Measurements from ENCODE around the gene PDE2A. TPM values are rescaled to one million over a fixed set of nuclear protein-coding genes. Genes with fewer than 3 reads are reported as not detected.

The PDE2A gene
- total RNA-seq, 1 donor from 2014 or later: 0.82 TPM

DNA sequence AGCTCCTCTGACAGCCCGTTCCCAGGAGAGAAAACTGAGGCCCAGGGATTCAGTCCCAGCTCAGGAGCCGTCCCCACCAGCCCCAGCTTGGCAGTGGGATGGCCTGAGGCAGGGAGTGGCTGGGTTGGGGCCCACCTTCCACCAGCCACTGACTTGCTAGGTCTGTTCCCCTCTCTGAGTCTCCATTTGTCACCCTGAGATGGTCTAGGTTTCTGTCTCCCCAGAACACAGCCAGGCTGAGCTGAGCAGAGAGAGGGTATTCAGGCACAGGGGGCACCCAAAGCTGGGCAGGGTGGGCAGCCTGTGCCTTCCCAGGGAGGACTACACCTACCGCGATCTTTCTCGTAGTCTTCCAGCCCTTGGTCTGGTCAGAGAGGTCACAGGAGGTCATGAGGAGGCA, 95.7 kb downstream of the PDE2A start:
- no peaks in the 10 kb centered on the region for H3K9me3 ChIP-seq (ENCODE audit: insufficient read depth, low read depth, low read length)
- H4K20me1 ChIP-seq (ENCODE audit: insufficient read depth, low read length): no peaks in the 10 kb centered on the region
- Mint-ChIP-seq H3K27me3 (ENCODE audit: low read depth, unreplicated experiment) (peaks cover 61% of the 10 kb centered on the region), H3K27ac (ENCODE audit: unreplicated experiment) (no peak overlapping the region), H3K4me1 (ENCODE audit: low read depth, unreplicated experiment) (no peaks in the 10 kb centered on the region), H3K36me3 (ENCODE audit: low read depth, unreplicated experiment) (peaks cover 2% of the 10 kb centered on the region), H3K4me3 (ENCODE audit: unreplicated experiment) (no peak overlapping the region), H3K9me3 (ENCODE audit: unreplicated experiment) (peaks cover 5% of the 10 kb centered on the region)
- no peaks in the 10 kb centered on the region for H3K4me1 ChIP-seq (ENCODE audit: insufficient read depth, low read length)
- no peak overlapping the region for H3K4me3 ChIP-seq (ENCODE audit: insufficient read depth, low read depth, low read length)
- H3K9ac ChIP-seq (ENCODE audit: low read length): no peak overlapping the region
- peaks cover 2% of the 10 kb centered on the region for H3K27me3 ChIP-seq (ENCODE audit: insufficient read depth, low read length)
- FAIRE-seq: no peak
- TF ChIP-seq, protein P1, sequence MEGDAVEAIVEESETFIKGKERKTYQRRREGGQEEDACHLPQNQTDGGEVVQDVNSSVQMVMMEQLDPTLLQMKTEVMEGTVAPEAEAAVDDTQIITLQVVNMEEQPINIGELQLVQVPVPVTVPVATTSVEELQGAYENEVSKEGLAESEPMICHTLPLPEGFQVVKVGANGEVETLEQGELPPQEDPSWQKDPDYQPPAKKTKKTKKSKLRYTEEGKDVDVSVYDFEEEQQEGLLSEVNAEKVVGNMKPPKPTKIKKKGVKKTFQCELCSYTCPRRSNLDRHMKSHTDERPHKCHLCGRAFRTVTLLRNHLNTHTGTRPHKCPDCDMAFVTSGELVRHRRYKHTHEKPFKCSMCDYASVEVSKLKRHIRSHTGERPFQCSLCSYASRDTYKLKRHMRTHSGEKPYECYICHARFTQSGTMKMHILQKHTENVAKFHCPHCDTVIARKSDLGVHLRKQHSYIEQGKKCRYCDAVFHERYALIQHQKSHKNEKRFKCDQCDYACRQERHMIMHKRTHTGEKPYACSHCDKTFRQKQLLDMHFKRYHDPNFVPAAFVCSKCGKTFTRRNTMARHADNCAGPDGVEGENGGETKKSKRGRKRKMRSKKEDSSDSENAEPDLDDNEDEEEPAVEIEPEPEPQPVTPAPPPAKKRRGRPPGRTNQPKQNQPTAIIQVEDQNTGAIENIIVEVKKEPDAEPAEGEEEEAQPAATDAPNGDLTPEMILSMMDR (IDR thresholded peaks at IDR 0.05; ENCODE audit: insufficient read depth, low read depth, low read length): no peak
- no peak for TF ChIP-seq EZH2 (IDR thresholded peaks at IDR 0.05; ENCODE audit: insufficient read depth, low read length)
- no peak overlapping the region for H2AFZ ChIP-seq (ENCODE audit: low read depth, low read length)
- H3K4me2 ChIP-seq (ENCODE audit: low read length): no peak overlapping the region
- no peak overlapping the region for H3K27ac ChIP-seq (ENCODE audit: low read depth, low read length)
- H3K36me3 ChIP-seq (ENCODE audit: insufficient read depth, low read length): no peaks in the 10 kb centered on the region
- no peak for DNase-seq (ENCODE audit: low read depth)
- H3K79me2 ChIP-seq (ENCODE audit: insufficient read depth, low read length): no peaks in the 10 kb centered on the region

DNA sequence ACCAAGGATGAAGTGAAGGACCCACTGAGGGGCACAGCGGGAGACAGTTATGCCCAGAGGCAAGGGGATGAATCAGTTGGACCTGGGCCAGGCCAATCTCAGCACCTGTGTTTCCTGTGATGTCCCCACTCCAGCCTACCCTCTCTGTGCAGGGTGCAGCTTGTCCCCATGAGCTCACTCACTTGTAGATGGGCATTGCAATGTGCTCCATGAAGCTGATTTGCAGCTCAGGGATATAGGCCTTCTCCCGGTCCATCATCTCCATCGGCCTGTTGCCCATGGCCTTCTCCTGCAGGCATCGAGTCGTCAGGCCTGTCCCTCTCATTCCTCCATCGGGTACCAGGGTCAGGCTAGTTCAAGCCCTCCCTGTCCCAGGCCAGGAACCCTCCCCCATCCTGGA, 96.2 kb downstream of the PDE2A start:
- no peak for DNase-seq (ENCODE audit: low read depth)
- H3K27me3 ChIP-seq (ENCODE audit: insufficient read depth, low read length): peaks cover 2% of the 10 kb centered on the region
- FAIRE-seq: no peak
- H3K9ac ChIP-seq (ENCODE audit: low read length): no peak overlapping the region
- TF ChIP-seq, protein P1 (IDR thresholded peaks at IDR 0.05; ENCODE audit: insufficient read depth, low read depth, low read length): no peak
- TF ChIP-seq EZH2 (IDR thresholded peaks at IDR 0.05; ENCODE audit: insufficient read depth, low read length): no peak
- H4K20me1 ChIP-seq (ENCODE audit: insufficient read depth, low read length): no peaks in the 10 kb centered on the region
- no peak overlapping the region for H3K27ac Mint-ChIP-seq (ENCODE audit: unreplicated experiment)
- peaks cover 58% of the 10 kb centered on the region for H3K27me3 Mint-ChIP-seq (ENCODE audit: low read depth, unreplicated experiment)
- H3K4me3 ChIP-seq (ENCODE audit: insufficient read depth, low read depth, low read length): no peak overlapping the region
- H3K36me3 ChIP-seq (ENCODE audit: insufficient read depth, low read length): no peaks in the 10 kb centered on the region
- H3K4me2 ChIP-seq (ENCODE audit: low read length): no peak overlapping the region
- H3K36me3 Mint-ChIP-seq (ENCODE audit: low read depth, unreplicated experiment): peaks cover 2% of the 10 kb centered on the region
- no peaks in the 10 kb centered on the region for H3K4me1 ChIP-seq (ENCODE audit: insufficient read depth, low read length)
- H3K9me3 ChIP-seq (ENCODE audit: insufficient read depth, low read depth, low read length): no peaks in the 10 kb centered on the region
- no peaks in the 10 kb centered on the region for H3K79me2 ChIP-seq (ENCODE audit: insufficient read depth, low read length)
- peaks cover 5% of the 10 kb centered on the region for H3K9me3 Mint-ChIP-seq (ENCODE audit: unreplicated experiment)
- H3K4me3 Mint-ChIP-seq (ENCODE audit: unreplicated experiment): no peak overlapping the region
- no peak overlapping the region for H3K27ac ChIP-seq (ENCODE audit: low read depth, low read length)
- no peak overlapping the region for H2AFZ ChIP-seq (ENCODE audit: low read depth, low read length)
- peaks cover 2% of the 10 kb centered on the region for H3K4me1 Mint-ChIP-seq (ENCODE audit: low read depth, unreplicated experiment)

DNA sequence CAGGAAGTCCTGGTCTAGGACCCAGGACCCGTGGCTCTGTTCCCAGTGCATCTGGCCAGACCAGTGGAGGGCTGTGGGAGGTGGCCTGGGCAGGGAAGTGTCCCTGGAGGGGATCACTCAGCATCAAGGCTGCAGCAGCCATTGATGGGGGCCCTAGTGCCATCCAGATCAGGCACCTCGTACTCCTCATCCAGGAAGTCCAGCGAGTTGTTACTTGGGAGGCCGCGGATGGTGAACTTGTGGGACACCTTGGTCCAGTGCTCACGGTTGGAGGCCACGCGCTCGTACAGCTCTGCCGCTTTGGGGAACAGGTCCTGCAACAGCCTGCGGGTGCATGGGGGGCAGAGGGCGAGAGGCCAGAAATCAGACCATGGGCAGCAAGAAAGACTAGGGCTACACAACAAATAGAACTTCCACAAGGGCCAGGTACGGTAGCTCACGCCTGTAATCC, 96.9 kb downstream of the PDE2A start:
- Histone ChIP-seq H3K27me3 (ENCODE audit: insufficient read depth, low read length) (peaks cover 2% of the 10 kb centered on the region), H3K9ac (ENCODE audit: low read length) (no peak overlapping the region), H3K9me3 (ENCODE audit: insufficient read depth, low read depth, low read length) (no peaks in the 10 kb centered on the region), H2AFZ (ENCODE audit: low read depth, low read length) (no peak overlapping the region), H3K27ac (ENCODE audit: low read depth, low read length) (no peak overlapping the region), H3K4me2 (ENCODE audit: low read length) (no peak overlapping the region), H3K4me1 (ENCODE audit: insufficient read depth, low read length) (no peaks in the 10 kb centered on the region), H3K36me3 (ENCODE audit: insufficient read depth, low read length) (no peaks in the 10 kb centered on the region), H3K4me3 (ENCODE audit: insufficient read depth, low read depth, low read length) (no peak overlapping the region), H3K79me2 (ENCODE audit: insufficient read depth, low read length) (no peaks in the 10 kb centered on the region), H4K20me1 (ENCODE audit: insufficient read depth, low read length) (no peaks in the 10 kb centered on the region)
- peaks cover 5% of the 10 kb centered on the region for H3K4me1 Mint-ChIP-seq (ENCODE audit: low read depth, unreplicated experiment)
- H3K9me3 Mint-ChIP-seq (ENCODE audit: unreplicated experiment): peaks cover 5% of the 10 kb centered on the region
- H3K36me3 Mint-ChIP-seq (ENCODE audit: low read depth, unreplicated experiment): no peaks in the 10 kb centered on the region
- no peak overlapping the region for H3K4me3 Mint-ChIP-seq (ENCODE audit: unreplicated experiment)
- FAIRE-seq: no peak
- DNase-seq (ENCODE audit: low read depth): no peak
- TF ChIP-seq, protein P1 (IDR thresholded peaks at IDR 0.05; ENCODE audit: insufficient read depth, low read depth, low read length): no peak
- TF ChIP-seq EZH2 (IDR thresholded peaks at IDR 0.05; ENCODE audit: insufficient read depth, low read length): no peak
- H3K27me3 Mint-ChIP-seq (ENCODE audit: low read depth, unreplicated experiment): peaks cover 52% of the 10 kb centered on the region
- no peak overlapping the region for H3K27ac Mint-ChIP-seq (ENCODE audit: unreplicated experiment)

Data from astrocyte (in vitro differentiated cells and primary cell).